ENCODE data around the gene MICAL3.

Gene MICAL3

GRCh38 chr22:17749605-17750395 lies 274.6 kb downstream of the MICAL3 start:
- no peak for DNase-seq (ENCODE audit: low spot score)

- DNase-seq (ENCODE audit: low spot score): peak; percentile 70
Observed at GRCh38 chr22:17748555-17749353, 275.6 kb downstream of the MICAL3 start.

GRCh38 chr22:17746916-17747315 lies 277.4 kb downstream of the MICAL3 start:
- no peak for DNase-seq (ENCODE audit: low spot score)

DNA sequence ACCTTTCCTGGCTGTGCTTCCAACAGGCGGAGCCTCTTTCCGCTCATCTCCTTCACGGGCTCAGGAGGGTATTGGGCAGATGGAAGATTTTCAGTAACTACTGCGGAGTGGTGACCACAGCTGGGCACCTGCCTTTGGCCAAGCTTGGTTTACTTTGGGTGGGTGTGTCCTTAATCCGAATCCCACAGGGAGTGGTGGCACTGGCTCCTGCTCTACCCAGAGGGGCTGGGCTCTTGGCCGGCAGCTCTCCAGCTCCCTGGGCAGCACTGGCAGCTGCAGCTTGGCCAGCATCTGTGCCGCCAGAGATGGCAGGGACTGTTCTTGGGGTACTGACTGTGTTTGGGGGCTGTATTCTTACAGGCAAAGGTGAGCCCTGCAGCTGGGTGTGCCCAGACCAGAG lies 279.9 kb downstream of the MICAL3 start:
- no peak for DNase-seq (ENCODE audit: low spot score)

- no peak for DNase-seq (ENCODE audit: low spot score)
Observed at GRCh38 chr22:17743661-17744411, 280.5 kb downstream of the MICAL3 start.

GRCh38 chr22:17742527-17742902 lies 281.8 kb downstream of the MICAL3 start:
- peak; percentile 88 for DNase-seq (ENCODE audit: low spot score)

- DNase-seq (ENCODE audit: low spot score): peak; percentile 54
Observed at GRCh38 chr22:17741866-17742526, 282.4 kb downstream of the MICAL3 start.

- no peak for DNase-seq (ENCODE audit: low spot score)
Observed at GRCh38 chr22:17739196-17739975, 285.0 kb downstream of the MICAL3 start.

GRCh38 chr22:17738386-17739128 lies 285.8 kb downstream of the MICAL3 start:
- DNase-seq (ENCODE audit: low spot score): no peak

Measured in ecto neural progenitor cell (in vitro differentiated cells).